ENCODE measurements around the gene TMEM120B. TPM values are rescaled to one million over a fixed set of nuclear protein-coding genes. Genes with fewer than 3 reads are reported as not detected.

The TMEM120B gene
- total RNA-seq, 2 donors from 2014 or later: 7.3 to 8.8 TPM

- peaks cover 62% of the 10 kb centered on the region for H3K36me3 ChIP-seq
- no peak for DNase-seq (ENCODE audit: low spot score)
- H3K4me3 ChIP-seq: no peak overlapping the region
Observed at GRCh38 chr12:121820056-121820455, 107.5 kb downstream of the TMEM120B start.

GRCh38 chr12:121822393-121823100 is 110.0 kb downstream of the TMEM120B start:
- Histone ChIP-seq H3K27me3 (replicated peaks; ENCODE audit: insufficient read depth) (no peaks in the 10 kb centered on the region), H3K4me1 (ENCODE audit: control insufficient read depth in 1 of 2, low read depth in 2 of 2) (no peaks in the 10 kb centered on the region), H3K36me3 (peaks cover 62% of the 10 kb centered on the region), H3K27ac (no peak overlapping the region), H3K4me3 (no peak overlapping the region), H3K9me3 (no peaks in the 10 kb centered on the region)
- TF ChIP-seq CTCF (IDR thresholded peaks at IDR 0.05): no peak
- no peak for ATAC-seq (ENCODE audit: insufficient number of reproducible peaks, low FRiP score, low read depth)
- DNase-seq (ENCODE audit: low spot score): no peak

More at GRCh38 chr12:121820056-121820455, 107.5 kb downstream of the TMEM120B start:
- Histone ChIP-seq H3K4me1 (ENCODE audit: control insufficient read depth in 1 of 2, low read depth in 2 of 2) (no peaks in the 10 kb centered on the region), H3K9me3 (no peaks in the 10 kb centered on the region), H3K27me3 (replicated peaks; ENCODE audit: insufficient read depth) (no peaks in the 10 kb centered on the region), H3K27ac (no peak overlapping the region)
- ATAC-seq (ENCODE audit: insufficient number of reproducible peaks, low FRiP score, low read depth): no peak
- TF ChIP-seq CTCF (IDR thresholded peaks at IDR 0.05): no peak

GRCh38 chr12:121823101-121823726 is 110.7 kb downstream of the TMEM120B start:
- no peak for ATAC-seq (ENCODE audit: insufficient number of reproducible peaks, low FRiP score, low read depth)
- no peak for TF ChIP-seq CTCF (IDR thresholded peaks at IDR 0.05)
- Histone ChIP-seq H3K4me3 (no peak overlapping the region), H3K36me3 (peaks cover 62% of the 10 kb centered on the region), H3K27me3 (replicated peaks; ENCODE audit: insufficient read depth) (no peaks in the 10 kb centered on the region), H3K27ac (no peak overlapping the region), H3K4me1 (ENCODE audit: control insufficient read depth in 1 of 2, low read depth in 2 of 2) (no peaks in the 10 kb centered on the region), H3K9me3 (no peaks in the 10 kb centered on the region)
- DNase-seq (ENCODE audit: low spot score): no peak

GRCh38 chr12:121823727-121824115 is 111.2 kb downstream of the TMEM120B start:
- no peak for TF ChIP-seq CTCF (IDR thresholded peaks at IDR 0.05)
- no peak for DNase-seq (ENCODE audit: low spot score)
- ATAC-seq (ENCODE audit: insufficient number of reproducible peaks, low FRiP score, low read depth): no peak
- Histone ChIP-seq H3K9me3 (no peaks in the 10 kb centered on the region), H3K4me1 (ENCODE audit: control insufficient read depth in 1 of 2, low read depth in 2 of 2) (no peaks in the 10 kb centered on the region), H3K36me3 (peaks cover 67% of the 10 kb centered on the region), H3K4me3 (no peak overlapping the region), H3K27ac (no peak overlapping the region), H3K27me3 (replicated peaks; ENCODE audit: insufficient read depth) (no peaks in the 10 kb centered on the region)

GRCh38 chr12:121825041-121825523 is 112.5 kb downstream of the TMEM120B start:
- peak overlapping the region in 1 of 2 donors; percentile 38 for H3K27ac ChIP-seq
- ATAC-seq (ENCODE audit: insufficient number of reproducible peaks, low FRiP score, low read depth): no peak
- H3K27me3 ChIP-seq (replicated peaks; ENCODE audit: insufficient read depth): no peaks in the 10 kb centered on the region
- no peaks in the 10 kb centered on the region for H3K9me3 ChIP-seq
- peaks cover 67% of the 10 kb centered on the region for H3K36me3 ChIP-seq
- no peaks in the 10 kb centered on the region for H3K4me1 ChIP-seq (ENCODE audit: control insufficient read depth in 1 of 2, low read depth in 2 of 2)
- no peak for TF ChIP-seq CTCF (IDR thresholded peaks at IDR 0.05)
- H3K4me3 ChIP-seq: no peak overlapping the region
- no peak for DNase-seq (ENCODE audit: low spot score)

All from thoracic aorta (tissue), 2 donors.